ENCODE data around the gene PTGDS.

PTGDS gene

GRCh38 chr9:136958898-136959850, 18.1 kb upstream of the PTGDS start:
- DNase-seq = no peak

GRCh38 chr9:136960212-136960937, 16.9 kb upstream of the PTGDS start:
- DNase-seq = no peak

- no peak for DNase-seq
Observed at GRCh38 chr9:136960938-136961275, 16.4 kb upstream of the PTGDS start.

- no peak for DNase-seq
Observed at GRCh38 chr9:136961279-136962065, 15.8 kb upstream of the PTGDS start.

- no peak for DNase-seq
Observed at GRCh38 chr9:136962163-136962562, 15.1 kb upstream of the PTGDS start.

GRCh38 chr9:136962701-136963248, 14.5 kb upstream of the PTGDS start:
- DNase-seq = no peak

- no peak for DNase-seq
Observed at GRCh38 chr9:136963341-136963740, 14.0 kb upstream of the PTGDS start.

GRCh38 chr9:136963751-136964150, 13.6 kb upstream of the PTGDS start:
- no peak for DNase-seq

GRCh38 chr9:136964171-136964689, 13.1 kb upstream of the PTGDS start:
- no peak for DNase-seq

- DNase-seq = no peak
Observed at GRCh38 chr9:136964833-136965422, 12.4 kb upstream of the PTGDS start.

- DNase-seq = no peak
Observed at GRCh38 chr9:136965771-136966484, 11.4 kb upstream of the PTGDS start.

GRCh38 chr9:136968333-136969127, 8.8 kb upstream of the PTGDS start:
- no peak for DNase-seq

- DNase-seq = no peak
Observed at GRCh38 chr9:136969150-136969549, 8.2 kb upstream of the PTGDS start.

- no peak for DNase-seq
Observed at GRCh38 chr9:136969774-136970173, 7.5 kb upstream of the PTGDS start.

GRCh38 chr9:136970361-136970760, 6.9 kb upstream of the PTGDS start:
- DNase-seq = no peak

- DNase-seq = no peak
Observed at GRCh38 chr9:136971746-136972145, 5.6 kb upstream of the PTGDS start.

GRCh38 chr9:136972335-136972734, 5.0 kb upstream of the PTGDS start:
- no peak for DNase-seq

- DNase-seq = no peak
Observed at GRCh38 chr9:136972743-136973142, 4.6 kb upstream of the PTGDS start.

GRCh38 chr9:136973618-136974617, 3.4 kb upstream of the PTGDS start:
- no peak for DNase-seq
